Hepatocyte (in vitro differentiated cells): ENCODE results near the gene UBAP2L.
"Not testable (repeated sequence)": the region's sequence is repeated elsewhere in the genome, so short reads cannot be mapped to it uniquely, and the experiment has no call there.

Experiments
- EZH2 ChIP-seq: fragments of 200-600 bp; sonication (generic); IDR thresholded peaks from 2 replicates; pipeline ENCODE4 v1.6.1; 2016; ENCODE audit warnings: antibody characterized with exemption, mild to moderate bottlenecking, borderline replicate concordance
- EZH2phosphoT487 ChIP-seq: fragments of 200-600 bp; sonication (generic); IDR thresholded peaks from one replicate; pipeline ENCODE4 v1.6.1; 2018; ENCODE audit warnings: antibody characterized with exemption, mild to moderate bottlenecking, low read depth, moderate library complexity; ENCODE audit not compliant: unreplicated experiment, severe bottlenecking
- TF ChIP-seq, protein P1 (sequence below): fragments of 200-600 bp; sonication (generic); IDR thresholded peaks from 2 replicates; pipeline ENCODE4 v1.5.1; 2016; ENCODE audit warnings: antibody characterized with exemption, mild to moderate bottlenecking; ENCODE audit not compliant: poor library complexity

DNA sequence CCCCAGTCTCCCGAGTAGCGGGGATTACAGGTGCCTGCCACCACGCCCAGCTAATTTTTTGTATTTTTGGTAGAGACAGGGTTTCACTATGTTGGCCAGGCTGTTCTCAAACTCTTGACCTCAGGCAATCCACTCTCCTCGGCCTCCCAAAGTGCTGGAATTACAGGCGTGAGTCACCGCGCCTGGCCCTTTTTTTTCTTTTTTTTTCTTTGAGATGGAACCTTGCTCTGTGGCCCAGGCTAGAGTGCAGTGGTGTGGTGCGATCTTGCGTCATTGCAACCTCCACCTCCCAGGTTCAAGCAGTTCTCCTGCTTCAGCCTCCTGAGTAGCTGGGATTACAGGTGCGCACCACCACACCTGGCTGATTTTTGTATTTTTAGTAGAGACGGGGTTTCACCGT, 12.4 kb downstream of the UBAP2L start:
- TF ChIP-seq, protein P1, sequence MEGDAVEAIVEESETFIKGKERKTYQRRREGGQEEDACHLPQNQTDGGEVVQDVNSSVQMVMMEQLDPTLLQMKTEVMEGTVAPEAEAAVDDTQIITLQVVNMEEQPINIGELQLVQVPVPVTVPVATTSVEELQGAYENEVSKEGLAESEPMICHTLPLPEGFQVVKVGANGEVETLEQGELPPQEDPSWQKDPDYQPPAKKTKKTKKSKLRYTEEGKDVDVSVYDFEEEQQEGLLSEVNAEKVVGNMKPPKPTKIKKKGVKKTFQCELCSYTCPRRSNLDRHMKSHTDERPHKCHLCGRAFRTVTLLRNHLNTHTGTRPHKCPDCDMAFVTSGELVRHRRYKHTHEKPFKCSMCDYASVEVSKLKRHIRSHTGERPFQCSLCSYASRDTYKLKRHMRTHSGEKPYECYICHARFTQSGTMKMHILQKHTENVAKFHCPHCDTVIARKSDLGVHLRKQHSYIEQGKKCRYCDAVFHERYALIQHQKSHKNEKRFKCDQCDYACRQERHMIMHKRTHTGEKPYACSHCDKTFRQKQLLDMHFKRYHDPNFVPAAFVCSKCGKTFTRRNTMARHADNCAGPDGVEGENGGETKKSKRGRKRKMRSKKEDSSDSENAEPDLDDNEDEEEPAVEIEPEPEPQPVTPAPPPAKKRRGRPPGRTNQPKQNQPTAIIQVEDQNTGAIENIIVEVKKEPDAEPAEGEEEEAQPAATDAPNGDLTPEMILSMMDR: not testable (repeated sequence)
- TF ChIP-seq EZH2, EZH2phosphoT487: not testable (repeated sequence)
